SKM-1 (cell line): Measurements from ENCODE around the gene COL19A1.
"Not testable (repeated sequence)": the region's sequence is repeated elsewhere in the genome, so short reads cannot be mapped to it uniquely, and the experiment has no call there.

ENCODE experiments used
- DNase-seq: peaks from one replicate; lab custom pipeline; 2025; ENCODE audit not compliant: unreplicated experiment; lab: John Stamatoyannopoulos, UW

The COL19A1 gene

DNA sequence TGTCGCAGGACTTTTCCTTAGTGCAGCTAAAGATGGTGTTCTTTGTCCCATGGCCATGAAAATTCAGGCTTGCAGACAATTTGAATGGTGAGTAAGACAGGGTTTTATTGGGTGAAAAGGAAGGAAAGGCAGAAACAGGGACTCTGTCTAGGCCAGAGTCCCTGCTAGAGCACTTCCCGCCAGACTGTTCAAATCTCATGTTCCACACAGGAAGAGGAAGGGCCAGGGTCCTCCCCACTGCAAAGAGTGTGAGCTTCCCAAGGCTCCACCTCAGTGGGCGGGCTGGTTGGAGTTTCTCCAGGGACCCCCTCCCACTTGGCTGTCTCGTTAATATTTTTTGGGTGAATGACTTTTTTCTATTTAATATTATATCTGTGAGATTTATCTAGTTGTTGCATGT lies 29.0 kb downstream of the COL19A1 start:
- no peak for DNase-seq

DNA sequence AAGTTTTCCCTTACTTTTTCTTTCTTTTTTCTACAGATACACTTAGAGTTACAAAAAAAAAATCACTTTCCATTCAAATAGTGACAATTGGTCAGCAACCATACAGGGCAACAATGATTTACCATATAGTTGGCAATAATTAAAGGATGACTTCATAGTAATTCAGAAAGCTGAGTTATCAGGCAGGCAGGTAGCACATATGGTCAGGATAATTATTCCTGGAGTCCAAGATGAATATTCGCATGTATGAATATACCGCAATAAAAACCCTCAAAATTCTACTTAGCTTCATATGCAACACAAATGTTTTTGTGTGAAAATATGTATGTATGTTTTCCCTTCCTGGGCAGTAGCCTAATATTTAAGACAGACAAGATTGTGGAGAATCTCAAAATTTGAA lies 34.5 kb downstream of the COL19A1 start:
- DNase-seq = no peak

DNA sequence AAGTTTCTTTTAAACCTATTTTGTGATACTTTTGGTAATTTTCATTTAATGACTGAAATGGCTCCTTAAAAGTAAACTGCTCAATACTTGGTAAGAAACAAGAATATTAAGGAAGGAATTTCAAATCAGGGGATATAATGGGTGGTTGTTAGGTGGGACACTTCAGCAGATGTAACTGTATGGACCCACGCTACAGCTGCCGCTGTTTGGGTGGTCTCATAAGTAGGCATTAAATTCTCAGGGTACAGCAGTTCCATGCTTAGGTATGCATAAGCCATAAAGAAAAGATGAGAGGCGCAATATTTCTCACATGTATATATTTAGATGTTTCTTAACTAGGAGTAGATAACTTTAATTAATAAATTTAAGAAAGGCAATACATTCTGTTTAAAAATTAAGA lies 35.0 kb downstream of the COL19A1 start:
- no peak for DNase-seq

DNA sequence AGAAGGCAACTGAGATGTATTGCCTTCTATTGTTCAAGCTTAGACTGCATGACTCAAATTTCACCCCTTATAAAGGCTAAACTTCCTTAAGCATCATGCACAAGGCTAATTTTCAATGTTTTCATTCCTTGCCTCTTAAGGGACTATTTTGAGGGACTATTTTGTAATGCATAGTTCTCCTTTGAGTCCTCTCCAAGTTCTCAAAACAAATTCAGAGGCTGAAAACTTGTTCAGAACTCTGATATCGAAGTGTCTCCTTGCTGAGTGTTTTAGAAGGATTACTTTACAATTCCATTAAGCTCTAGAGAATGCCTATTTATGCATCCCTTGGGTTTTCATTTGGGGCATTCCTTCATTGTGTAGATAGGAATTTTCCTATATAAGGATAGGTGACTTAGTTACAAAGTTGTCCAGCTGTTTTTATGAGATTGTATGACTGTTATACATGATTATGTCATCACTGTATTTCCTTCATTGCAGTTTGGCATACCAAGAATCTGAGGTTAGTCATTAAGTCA lies 41.7 kb downstream of the COL19A1 start:
- no peak for DNase-seq

DNA sequence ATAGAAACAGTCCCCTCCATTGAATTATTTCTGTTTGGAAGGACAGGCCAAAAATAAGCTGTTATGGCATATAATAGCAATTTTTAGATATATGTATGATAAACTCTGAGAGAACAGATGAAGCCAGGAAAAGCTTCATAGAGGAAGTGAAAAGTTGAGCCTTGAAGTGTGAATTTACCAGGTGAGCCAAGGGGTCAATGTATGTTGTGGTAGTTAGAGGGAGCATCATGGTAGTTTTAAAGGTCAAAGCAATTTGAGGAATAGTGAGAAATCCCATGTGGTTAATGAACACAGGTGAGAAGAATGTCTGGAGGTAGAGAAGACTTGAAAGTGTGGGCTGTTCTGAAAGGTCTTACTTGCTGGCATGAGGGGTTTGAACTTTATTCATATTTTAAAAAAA lies 47.0 kb downstream of the COL19A1 start:
- DNase-seq = no peak

DNA sequence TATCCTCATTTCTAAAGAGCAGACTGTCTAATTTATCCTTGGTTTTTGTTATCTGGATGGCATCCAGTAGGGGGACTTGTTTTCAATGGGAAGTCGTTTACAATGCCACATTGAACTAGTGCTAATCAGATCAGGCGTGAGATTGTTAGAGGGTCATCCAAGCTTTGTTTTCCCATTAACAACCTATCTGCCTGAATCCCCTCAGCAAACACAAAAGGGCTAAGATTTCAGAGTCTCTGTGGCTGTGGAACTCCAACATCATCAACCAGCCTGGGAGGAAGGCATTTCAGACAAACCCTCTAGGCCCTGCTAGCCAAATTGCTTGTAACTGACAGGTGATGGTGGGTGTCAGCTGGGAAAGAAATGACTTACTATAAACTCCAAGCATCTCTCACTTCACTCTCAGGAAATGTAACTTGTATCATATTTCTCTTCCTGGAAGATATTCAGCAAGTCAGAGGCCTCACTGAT lies 47.7 kb downstream of the COL19A1 start:
- no peak for DNase-seq

DNA sequence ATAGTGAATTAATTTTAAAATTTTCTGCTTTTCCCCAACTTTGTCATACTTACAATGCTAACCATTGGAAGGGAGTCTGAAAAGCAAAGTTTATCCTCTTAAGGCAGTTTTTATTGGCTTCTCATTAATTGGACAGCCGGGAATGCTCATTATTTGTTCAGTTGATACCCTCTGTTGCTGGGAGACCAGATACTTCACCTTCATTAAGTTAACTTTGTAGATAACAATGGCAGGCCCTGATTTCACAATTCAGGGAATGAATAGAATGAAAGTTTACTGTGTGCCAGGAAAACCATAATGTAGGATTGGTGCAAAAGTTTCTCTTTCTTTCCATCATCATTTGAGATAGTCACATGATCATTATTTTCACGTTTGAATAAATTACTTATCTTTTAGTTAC lies 49.0 kb downstream of the COL19A1 start:
- no peak for DNase-seq

DNA sequence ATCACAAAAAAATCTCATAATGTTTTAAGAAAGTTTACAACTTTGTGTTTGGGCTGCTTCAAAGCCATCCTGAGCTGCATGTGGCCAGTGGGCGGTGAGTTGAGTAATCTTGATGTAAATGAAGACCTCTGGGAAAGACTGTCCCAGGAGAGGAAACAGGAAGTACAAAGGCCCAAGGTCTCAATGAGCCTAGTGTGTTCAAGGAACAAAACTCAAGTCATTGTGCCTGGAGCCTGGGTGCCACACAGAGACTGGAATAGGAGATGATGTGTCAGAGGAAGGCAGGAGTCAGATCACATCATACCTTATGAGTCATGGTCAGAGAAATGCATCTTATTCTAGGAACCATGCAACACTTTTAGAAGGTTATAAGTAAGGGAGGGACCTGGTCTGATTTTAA lies 51.5 kb downstream of the COL19A1 start:
- no peak for DNase-seq

DNA sequence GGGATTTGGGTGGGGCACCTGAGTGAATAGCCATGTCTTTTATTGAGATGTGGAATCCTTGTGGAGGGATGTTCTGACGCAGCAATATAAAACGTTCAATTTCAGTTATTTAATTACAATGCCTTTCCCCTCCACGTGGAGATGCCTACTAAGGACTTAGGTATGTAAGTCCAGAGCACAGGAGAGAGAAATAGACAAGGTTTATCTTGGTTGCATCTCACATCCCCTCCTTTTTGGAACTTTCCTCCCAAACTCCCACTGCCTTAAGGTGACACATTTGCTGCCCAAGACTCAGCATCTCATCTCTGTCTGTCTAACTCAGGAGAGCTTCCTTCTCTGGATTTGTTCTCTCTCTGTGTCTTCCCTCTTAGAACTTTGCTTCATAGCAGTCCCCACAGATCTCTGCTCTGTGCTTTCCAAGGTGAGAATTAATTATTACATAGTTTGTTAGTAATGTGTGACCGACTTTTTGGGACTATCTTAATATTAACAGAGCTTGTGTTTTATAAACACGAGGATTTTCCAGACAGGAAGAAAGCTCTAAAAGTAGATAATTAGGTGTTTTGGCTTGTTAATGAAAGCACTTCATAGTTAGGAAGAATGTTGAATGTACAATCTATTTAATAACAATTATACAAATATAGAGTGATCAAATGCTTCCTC lies 52.6 kb downstream of the COL19A1 start:
- DNase-seq = no peak

DNA sequence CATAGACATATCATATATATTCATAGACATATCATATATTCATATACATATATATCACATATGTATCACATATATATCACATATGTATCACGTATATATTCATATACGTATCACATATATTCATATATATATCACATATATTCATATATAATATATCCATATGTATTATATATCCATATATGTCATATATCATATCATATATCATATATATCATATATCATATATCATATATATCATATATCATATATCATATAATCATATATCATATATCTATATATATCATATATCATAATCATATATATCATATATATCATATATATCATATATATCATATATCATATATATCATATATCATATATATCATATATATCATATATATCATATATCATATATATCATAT lies 54.7 kb downstream of the COL19A1 start:
- not testable (repeated sequence) for DNase-seq

DNA sequence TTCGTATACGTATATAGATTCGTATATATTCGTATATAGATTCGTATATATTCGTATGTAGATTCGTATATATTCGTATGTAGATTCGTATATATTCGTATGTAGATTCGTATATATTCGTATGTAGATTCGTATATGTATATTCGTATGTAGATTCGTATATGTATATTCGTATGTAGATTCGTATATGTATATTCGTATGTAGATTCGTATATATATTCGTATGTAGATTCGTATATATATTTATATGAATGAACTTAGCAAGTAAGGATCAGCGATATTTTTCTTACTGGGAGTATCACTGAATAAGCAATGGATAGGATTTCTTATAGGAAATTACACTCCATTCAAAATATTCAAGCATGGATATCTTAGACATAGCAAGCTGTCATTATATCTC lies 55.3 kb downstream of the COL19A1 start:
- not testable (repeated sequence) for DNase-seq

DNA sequence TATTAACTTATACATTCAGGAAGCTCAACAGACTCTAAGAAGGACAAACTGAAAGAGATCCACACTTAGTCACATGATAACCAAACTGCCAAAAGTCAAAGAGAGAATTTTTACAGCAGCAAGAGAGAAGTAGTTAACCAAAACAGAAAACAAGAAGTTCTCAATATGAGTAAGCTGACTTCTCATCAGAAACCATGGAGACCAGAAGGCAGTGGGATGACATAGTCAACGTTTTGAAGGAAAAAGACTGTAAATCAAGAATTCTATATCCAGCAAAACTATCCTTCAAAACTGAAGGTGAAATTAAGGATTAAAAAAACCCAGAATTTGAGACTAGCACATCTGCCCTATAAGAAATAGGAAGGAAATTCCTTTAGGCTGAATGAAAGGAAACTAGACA lies 60.4 kb downstream of the COL19A1 start:
- no peak for DNase-seq

DNA sequence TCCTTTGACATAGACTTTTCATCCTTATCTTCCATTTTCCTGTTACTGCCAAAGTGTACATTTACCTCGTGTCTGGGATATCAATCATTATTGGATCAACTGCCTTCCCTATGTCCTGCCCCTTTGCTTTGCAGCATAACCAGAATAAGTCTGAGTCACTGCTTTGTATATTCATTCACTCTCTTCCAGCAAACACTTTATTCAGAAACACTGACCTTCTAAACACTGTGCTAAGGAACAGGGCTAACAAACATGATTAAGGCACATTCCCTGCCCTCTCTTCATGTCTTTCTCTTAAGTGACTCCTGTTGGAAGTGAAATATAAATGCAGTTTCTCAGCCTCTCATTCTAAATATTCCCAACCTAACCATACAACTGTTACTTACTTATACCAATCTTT lies 66.9 kb downstream of the COL19A1 start:
- no peak for DNase-seq

DNA sequence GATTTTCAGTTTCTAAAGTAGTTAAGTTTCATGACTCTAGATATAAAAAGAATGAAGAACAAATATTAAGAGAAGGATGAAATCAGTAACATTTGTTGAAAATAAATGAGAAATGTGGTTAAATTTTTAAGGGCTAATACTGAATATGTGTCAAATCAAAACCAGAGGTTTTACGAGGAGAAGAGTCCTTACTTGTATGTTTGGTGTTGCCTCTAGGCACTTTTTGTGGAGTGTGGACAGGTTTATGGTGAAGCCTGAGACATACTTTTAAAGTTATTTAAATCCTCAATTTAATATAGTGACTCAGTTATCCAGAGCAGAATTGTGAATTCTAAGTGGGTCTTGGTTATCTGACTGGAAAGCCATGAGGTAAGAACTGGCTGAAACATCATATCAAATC lies 68.7 kb downstream of the COL19A1 start:
- DNase-seq = no peak

DNA sequence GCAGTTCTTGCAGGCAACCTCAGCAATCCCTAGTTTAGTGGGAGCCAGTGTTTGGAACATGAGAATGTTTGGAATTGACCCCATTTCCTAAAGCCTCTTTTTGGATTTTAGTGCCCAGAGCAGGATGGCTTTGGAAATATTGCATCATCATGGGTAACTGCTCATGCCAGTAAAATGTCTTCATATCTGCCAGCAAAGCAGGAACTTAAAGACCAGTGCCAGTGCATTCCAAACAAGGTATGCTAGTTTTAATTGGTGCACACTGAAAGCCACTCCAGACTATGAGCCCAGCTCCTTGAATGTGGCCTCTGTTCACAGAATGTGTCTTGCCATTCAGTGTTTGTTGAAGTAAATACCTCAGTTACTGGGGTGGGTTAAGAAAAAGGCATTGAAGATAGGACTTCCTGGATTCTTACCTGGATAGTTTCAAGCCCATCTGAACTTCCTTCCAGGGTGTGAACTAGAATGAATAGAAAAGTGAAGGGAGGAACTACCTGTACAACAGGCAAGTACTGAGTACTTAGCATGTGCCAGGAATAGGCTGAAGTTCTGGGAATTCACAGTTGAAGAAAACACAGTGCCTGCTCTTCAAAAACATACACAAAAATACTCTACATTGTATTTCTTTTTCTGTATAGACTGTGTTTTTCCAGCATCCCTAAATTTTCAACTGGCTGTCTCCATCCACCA lies 70.5 kb downstream of the COL19A1 start:
- no peak for DNase-seq

DNA sequence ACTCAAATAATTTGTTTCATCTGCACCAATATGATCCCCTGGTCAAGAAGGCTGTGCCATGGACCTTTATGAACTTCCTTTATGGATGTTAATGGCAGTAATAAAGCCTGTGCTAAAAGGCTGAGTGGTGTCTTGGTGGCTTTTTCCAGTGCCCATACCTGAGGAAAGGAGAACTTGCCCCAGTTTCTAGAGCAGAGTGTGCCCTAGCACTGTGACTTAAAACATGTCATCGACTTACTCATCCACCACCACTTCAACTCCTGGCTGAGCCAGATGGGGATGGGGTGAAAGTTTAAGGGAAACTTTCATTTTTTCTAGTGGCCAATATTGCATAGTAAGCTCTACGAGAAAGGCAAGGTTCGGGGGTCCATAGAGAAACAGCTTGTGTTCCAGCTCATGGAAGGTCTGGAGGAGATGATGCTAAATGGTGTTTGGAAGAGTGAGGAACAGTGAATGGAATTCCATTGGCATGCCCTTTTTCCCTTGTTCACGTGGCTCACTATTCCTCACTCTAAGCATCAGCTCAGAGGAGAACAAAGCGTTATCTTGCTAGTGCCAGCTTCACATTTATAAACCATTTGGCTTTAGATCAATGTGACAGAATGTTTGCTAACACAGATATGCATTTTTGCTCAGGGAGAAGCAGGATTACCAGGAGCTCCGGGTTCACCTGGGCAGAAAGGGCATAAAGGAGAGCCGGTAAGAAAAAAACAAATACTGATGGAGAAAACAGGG lies 71.2 kb downstream of the COL19A1 start:
- DNase-seq = no peak

DNA sequence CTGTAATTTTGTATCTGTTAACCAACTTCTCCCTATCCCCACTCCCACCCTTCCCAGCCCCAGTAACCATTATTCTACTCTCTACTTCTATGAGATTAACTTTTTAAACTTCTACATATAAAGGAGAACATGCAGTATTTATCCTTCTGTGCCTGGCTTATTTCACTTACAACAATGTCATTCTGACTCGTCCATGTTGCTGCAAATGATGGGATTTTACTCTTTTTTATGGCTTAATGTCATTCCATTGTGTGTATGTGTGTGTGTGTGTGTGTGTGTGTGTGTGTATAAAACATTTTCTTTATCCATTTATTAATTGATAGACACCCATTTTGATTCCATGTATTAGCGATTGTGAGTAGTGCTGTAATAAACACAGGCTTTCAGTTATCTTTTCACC lies 76.1 kb downstream of the COL19A1 start:
- DNase-seq = no peak

DNA sequence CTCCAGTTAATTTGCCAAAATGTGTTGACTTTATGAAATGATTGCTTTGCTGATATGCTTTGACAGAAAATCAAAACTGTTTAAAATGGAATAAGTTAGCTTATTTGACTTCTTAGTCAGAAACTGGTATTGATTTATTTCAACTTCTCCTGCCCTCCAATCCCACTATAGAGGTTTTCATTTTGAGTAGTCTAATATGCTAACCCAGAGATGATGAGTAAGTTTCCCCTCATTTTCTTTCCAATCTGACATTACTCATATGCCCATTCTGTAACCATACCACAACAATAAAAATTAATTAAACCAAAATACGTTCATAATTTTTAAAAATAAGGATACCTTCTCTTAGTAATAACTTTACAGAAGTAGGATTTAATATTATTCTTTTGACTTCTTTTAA lies 78.8 kb downstream of the COL19A1 start:
- DNase-seq = no peak

DNA sequence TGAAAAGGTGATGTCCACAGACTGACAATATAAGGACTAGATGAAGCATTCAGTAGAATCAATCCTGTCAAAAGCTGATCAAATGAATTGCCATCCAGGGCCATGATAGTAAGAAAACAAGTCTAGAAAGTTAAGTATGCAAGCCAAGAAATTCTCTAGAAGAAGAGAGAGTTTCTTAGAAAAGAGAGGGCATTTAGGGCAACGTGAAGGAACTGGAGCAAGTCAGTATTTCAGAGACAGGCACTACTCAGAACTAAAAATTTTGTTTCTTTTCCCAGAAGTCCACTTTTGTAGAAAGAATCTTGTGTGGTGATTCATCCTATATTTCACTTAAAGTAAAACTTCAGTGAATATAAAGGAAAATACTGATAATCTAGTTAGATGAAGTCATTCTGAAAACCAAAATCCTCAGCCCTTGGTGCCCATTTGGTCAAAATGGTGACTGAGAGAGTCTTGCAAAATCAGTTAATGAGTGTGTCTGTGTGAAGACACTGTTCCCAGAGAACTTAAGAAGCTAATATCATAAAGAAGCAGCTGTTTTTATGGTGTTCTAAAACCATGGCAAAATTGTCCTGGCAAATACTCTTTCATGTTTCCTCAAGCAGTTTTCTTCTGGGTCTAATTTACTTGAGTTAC lies 82.2 kb downstream of the COL19A1 start:
- DNase-seq = no peak

DNA sequence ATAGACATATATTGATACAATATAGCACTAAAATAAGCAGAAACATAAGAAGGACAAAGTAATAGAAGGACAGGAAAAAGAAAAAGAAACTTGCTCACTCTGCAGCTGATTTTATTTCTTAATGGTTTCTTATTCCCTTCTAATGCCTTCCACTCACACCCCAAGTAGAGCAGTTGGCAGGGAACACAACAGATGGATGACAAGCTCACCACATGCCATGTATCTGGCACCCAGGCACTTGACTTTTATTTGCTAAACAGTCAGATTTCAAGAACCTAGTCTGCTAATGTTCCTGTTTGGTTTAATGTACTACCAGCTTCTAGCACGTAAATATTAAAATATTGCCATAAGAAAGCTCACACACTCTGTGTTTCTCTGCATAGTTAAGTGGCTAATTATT lies 87.1 kb downstream of the COL19A1 start:
- no peak for DNase-seq

DNA sequence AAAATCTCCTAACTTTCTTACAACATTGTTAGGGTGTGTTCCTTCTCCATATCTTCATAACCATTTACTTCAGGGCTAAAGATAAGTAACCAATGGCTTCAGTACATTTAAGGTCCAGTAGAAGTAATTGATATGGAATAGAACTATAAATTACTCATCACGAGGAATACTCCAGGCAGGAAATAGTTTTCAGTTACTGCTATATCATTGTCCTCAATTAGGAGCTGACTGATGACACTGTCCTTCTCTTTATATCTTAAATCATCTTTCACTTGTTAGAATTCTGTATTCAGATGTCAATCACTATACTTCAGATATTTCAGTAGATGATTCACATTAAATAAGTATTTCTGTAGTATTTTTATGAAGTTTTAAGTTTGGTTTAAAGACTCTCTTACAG lies 88.4 kb downstream of the COL19A1 start:
- no peak for DNase-seq
